Smooth muscle cell (in vitro differentiated cells): ENCODE results near the gene SCARB2. TPM values are rescaled to one million over a fixed set of nuclear protein-coding genes. Genes with fewer than 3 reads are reported as not detected.

Experiments used
- DNase-seq: peaks from one replicate; lab custom pipeline; 2025; ENCODE audit not compliant: unreplicated experiment; lab: John Stamatoyannopoulos, UW
- H2AFZ ChIP-seq: fragments of 200-600 bp; sonication (generic); 2 replicates; pipeline ENCODE4 v1.6.0; 2016; ENCODE audit warnings: antibody characterized with exemption, low read depth, mild to moderate bottlenecking
- H3F3A ChIP-seq: fragments of 200-600 bp; sonication (generic); 2 replicates; pipeline ENCODE4 v1.6.0; 2017; ENCODE audit warnings: antibody characterized with exemption, low read depth
- H3K27ac ChIP-seq: fragments of 200-600 bp; sonication (generic); 2 replicates; pipeline ENCODE4 v1.5.1; 2016; ENCODE audit warnings: low read depth, mild to moderate bottlenecking
- H3K27me3 ChIP-seq: fragments of 200-600 bp; sonication (generic); 2 replicates; pipeline ENCODE4 v1.6.1; 2016; ENCODE audit warnings: low read depth, mild to moderate bottlenecking
- H3K36me3 ChIP-seq: fragments of 200-600 bp; sonication (generic); 2 replicates; pipeline ENCODE4 v1.5.1; 2016; ENCODE audit warnings: low read depth
- H3K4me1 ChIP-seq: fragments of 200-600 bp; sonication (generic); 2 replicates; pipeline ENCODE4 v1.5.1; 2016; ENCODE audit warnings: low read depth
- H3K4me2 ChIP-seq: fragments of 200-600 bp; sonication (generic); 2 replicates; pipeline ENCODE4 v1.6.0; 2016; ENCODE audit warnings: mild to moderate bottlenecking
- H3K4me3 ChIP-seq: fragments of 200-600 bp; sonication (generic); 2 replicates; pipeline ENCODE4 v1.5.1; 2016; ENCODE audit warnings: mild to moderate bottlenecking
- H3K79me2 ChIP-seq: fragments of 200-600 bp; sonication (generic); 2 replicates; pipeline ENCODE4 v1.6.0; 2016; ENCODE audit warnings: low read depth, mild to moderate bottlenecking
- H3K9ac ChIP-seq: fragments of 200-600 bp; sonication (generic); 2 replicates; pipeline ENCODE4 v1.6.0; 2016; ENCODE audit warnings: low read depth
- H3K9me3 ChIP-seq: fragments of 200-600 bp; sonication (generic); replicated peaks from 2 replicates; pipeline ENCODE4 v1.5.1; 2016; ENCODE audit warnings: low read depth
- H4K20me1 ChIP-seq: fragments of 200-600 bp; sonication (generic); 2 replicates; pipeline ENCODE4 v1.6.0; 2016; ENCODE audit warnings: low read depth
- WGBS: methylation state at CpG from one replicate; pipeline ENCODE4 v1.1.7; 2016; ENCODE audit warnings: low lambda C conversion rate; 5-methylcytosine and 5-hydroxymethylcytosine counted together
- polyA plus RNA-seq: library from polyadenylated mRNA; unstranded; fragments of >200 nt; fragmentation: Nextera tagmentation; extraction: Ambion mirVana; gene quantifications from 2 replicates; pipeline ENCODE4 v1.2.1, GENCODE V29; 2016
- total RNA-seq: library from RNA; depleted of rRNA; stranded (reverse); fragments of >200 nt; gene quantifications from 2 replicates; pipeline ENCODE4 v1.2.3, GENCODE V29; 2014
- TF ChIP-seq, protein P1 (sequence below): fragments of 200-600 bp; sonication (generic); IDR thresholded peaks from 2 replicates; pipeline ENCODE4 v1.5.1; 2017; ENCODE audit warnings: borderline replicate concordance, mild to moderate bottlenecking, antibody characterized with exemption; ENCODE audit not compliant: insufficient read depth, poor library complexity, severe bottlenecking

SCARB2 gene
- total and polyA plus RNA-seq, 2 experiments from 2014 or later, result 162 to 270 TPM

DNA sequence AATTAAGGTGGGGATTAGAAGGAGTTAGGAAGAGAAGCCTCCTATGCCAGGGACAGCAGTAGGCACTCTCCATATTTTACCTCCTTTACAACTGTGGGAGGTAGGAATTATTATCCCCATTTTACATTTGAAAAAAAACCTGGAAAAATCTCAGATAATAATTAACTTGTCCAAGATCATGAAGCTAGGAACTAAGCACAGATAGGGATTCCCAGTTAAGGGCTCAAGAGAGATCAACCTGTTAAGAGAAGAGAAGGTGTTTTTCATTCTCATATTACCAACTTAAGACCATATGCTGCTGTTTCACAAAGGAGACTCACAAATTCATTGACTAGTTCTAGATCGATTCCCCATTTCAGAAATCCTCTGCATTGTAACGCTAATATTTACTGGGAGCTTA lies 21.8 kb upstream of the SCARB2 start:
- Histone ChIP-seq H2AFZ (no peak overlapping the region), H3K4me3 (no peak overlapping the region), H3K79me2 (no peaks in the 10 kb centered on the region), H3K27me3 (no peaks in the 10 kb centered on the region), H3K4me1 (no peaks in the 10 kb centered on the region), H4K20me1 (no peaks in the 10 kb centered on the region), H3K9me3 (peaks cover 3% of the 10 kb centered on the region), H3K27ac (peak overlapping the region; percentile 3), H3K4me2 (no peak overlapping the region), H3K9ac (no peak overlapping the region), H3F3A (no peaks in the 10 kb centered on the region), H3K36me3 (no peaks in the 10 kb centered on the region)
- 93% methylated on average over 2 of the region's 2 CpGs for WGBS
- TF ChIP-seq, protein P1, sequence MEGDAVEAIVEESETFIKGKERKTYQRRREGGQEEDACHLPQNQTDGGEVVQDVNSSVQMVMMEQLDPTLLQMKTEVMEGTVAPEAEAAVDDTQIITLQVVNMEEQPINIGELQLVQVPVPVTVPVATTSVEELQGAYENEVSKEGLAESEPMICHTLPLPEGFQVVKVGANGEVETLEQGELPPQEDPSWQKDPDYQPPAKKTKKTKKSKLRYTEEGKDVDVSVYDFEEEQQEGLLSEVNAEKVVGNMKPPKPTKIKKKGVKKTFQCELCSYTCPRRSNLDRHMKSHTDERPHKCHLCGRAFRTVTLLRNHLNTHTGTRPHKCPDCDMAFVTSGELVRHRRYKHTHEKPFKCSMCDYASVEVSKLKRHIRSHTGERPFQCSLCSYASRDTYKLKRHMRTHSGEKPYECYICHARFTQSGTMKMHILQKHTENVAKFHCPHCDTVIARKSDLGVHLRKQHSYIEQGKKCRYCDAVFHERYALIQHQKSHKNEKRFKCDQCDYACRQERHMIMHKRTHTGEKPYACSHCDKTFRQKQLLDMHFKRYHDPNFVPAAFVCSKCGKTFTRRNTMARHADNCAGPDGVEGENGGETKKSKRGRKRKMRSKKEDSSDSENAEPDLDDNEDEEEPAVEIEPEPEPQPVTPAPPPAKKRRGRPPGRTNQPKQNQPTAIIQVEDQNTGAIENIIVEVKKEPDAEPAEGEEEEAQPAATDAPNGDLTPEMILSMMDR, result no peak
- no peak for DNase-seq

DNA sequence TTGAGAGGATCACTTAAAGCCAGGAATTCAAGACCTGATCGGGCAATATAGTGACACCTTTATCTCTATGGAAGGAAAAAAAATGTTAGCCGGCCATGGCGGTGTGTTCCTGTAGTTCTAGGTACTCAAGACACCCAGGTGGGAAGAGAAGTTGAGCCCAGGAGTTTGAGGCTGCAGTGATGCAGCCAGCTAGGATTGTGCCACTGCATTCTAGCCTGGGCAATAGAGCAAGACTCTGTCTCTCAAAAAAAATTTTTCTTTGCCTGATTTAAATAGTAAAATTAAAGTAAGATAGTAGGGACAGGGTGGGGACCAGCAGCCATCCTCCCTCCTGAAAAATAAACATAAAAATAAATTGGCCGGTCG lies 21.0 kb upstream of the SCARB2 start:
- no peak overlapping the region for H3K9ac ChIP-seq
- no peaks in the 10 kb centered on the region for H3K9me3 ChIP-seq
- no peak overlapping the region for H2AFZ ChIP-seq
- H3K4me2 ChIP-seq, result no peak overlapping the region
- H3K79me2 ChIP-seq, result no peaks in the 10 kb centered on the region
- no peaks in the 10 kb centered on the region for H3K4me1 ChIP-seq
- TF ChIP-seq, protein P1, result no peak
- no peak for DNase-seq
- no peak overlapping the region for H3K4me3 ChIP-seq
- no peak overlapping the region for H3K27ac ChIP-seq
- 97% methylated on average over 5 of the region's 5 CpGs for WGBS
- H3F3A ChIP-seq, result no peaks in the 10 kb centered on the region
- no peaks in the 10 kb centered on the region for H3K36me3 ChIP-seq
- H4K20me1 ChIP-seq, result no peaks in the 10 kb centered on the region
- no peaks in the 10 kb centered on the region for H3K27me3 ChIP-seq

DNA sequence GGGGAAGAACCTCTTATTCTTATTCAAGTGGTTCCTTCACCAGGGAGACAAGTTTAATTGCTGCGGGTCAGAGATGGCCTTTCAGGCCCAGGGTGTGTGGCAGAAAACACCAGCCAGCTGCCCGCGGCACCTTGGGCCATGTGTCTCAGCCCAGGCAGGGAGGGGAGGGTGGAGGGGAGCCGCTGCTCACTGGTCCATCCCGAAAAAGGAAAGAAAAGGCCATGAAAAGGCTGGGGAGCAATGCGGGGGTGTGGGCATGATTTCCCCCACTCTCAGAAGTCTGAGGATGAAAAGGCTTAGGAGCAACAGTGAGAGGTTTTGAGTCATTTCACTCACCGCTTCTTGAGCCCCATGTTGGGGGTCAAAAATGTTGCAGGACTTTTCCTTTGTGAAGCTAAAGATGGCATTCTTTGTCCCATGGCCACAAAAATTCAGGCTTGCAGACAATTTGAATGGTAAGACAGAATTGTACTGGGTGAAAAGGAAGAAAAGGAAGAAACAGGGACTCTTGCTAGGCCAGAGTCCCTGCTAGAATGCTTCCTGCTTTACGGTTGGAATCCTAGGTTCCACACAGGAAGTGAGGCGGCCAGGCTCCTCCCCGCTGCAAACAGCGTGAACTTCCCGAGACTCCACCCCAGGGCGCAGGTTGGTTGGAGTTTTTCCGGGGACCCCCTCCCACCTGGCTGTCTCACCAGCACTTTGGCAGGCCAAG lies 20.5 kb upstream of the SCARB2 start:
- DNase-seq, result no peak
- 63% methylated on average over 13 of the region's 14 CpGs for WGBS
- H3K27ac ChIP-seq, result peak overlapping the region; percentile 48
- TF ChIP-seq, protein P1, result no peak
- no peaks in the 10 kb centered on the region for H3K27me3 ChIP-seq
- H3K79me2 ChIP-seq, result no peaks in the 10 kb centered on the region
- no peaks in the 10 kb centered on the region for H3F3A ChIP-seq
- H4K20me1 ChIP-seq, result no peaks in the 10 kb centered on the region
- H3K36me3 ChIP-seq, result no peaks in the 10 kb centered on the region
- peak overlapping the region; percentile 77 for H2AFZ ChIP-seq
- H3K4me2 ChIP-seq, result peak overlapping the region; percentile 70
- H3K9ac ChIP-seq, result no peak overlapping the region
- H3K9me3 ChIP-seq, result no peaks in the 10 kb centered on the region
- peak overlapping the region; percentile 13 for H3K4me3 ChIP-seq
- H3K4me1 ChIP-seq, result no peaks in the 10 kb centered on the region

DNA sequence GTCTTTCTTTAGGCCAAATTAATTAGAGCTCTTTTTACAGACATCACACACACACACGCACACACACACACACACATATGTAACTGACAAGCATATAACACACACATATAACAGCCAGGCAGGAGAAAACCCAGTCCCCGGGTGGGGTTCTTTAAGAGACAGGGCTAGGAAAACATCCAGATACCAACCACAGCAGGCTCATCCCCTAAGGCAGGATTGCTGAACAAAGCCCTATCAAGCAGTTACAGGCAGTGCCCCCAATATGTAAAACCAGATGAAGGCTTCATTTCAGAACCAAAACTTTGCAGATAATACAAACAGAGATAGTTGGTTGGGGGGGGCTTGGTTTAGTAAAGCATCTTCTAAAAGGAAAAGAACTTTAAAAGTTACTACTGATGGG lies 19.9 kb upstream of the SCARB2 start:
- Histone ChIP-seq H3K9me3 (no peaks in the 10 kb centered on the region), H3K27me3 (no peaks in the 10 kb centered on the region), H3K9ac (no peak overlapping the region), H2AFZ (peak overlapping the region; percentile 77), H3K79me2 (no peaks in the 10 kb centered on the region), H3K4me3 (peak overlapping the region; percentile 13), H3K4me1 (no peaks in the 10 kb centered on the region), H3K36me3 (no peaks in the 10 kb centered on the region), H3F3A (no peaks in the 10 kb centered on the region), H3K4me2 (peak overlapping the region; percentile 70), H3K27ac (peak overlapping the region; percentile 48), H4K20me1 (no peaks in the 10 kb centered on the region)
- no peak for DNase-seq
- TF ChIP-seq, protein P1, result no peak
- WGBS, result 30% methylated on average over 2 of the region's 2 CpGs
